Measurements from ENCODE around the gene SPSB3.

DNA sequence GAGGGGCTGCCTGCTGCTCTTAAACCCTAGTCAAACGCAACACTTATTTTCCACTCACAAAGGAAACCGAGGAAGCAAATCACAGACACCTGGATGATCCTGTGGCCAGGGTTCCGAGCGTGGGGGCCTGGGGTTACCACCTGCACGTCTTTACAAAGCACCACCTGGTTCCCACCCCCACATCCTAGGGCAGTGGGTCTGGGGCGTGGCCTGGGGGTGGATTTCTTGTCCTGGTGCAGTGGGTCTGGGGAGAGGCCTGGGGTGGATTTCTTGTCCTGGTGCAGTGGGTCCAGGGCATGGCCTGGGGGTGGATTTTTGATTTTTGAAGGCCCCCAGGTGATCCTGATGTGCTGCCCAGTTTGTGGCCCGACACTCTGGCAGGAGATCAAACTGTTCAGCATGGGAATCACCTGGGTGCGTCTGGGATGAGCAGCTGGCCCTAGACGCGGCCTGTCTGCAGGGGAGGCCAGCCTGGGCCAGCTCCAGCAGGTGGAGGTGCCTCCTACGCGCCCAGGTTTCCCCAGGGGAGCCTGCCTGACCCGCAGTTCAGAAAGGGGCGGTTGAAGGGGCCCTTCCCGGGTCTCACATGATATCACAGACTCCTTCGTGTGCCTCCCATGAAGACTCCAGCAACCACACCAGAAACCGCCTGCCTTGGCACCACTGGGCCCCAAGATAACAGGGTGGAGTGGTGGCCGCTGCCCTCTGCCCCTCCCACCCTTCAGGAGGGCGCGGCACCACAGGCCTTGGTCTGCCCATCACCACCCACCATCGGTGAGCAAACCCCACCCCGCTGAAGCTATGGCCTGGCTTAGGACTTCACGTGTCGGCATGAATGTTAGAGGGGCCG lies 38.0 kb upstream of the SPSB3 start:
- TF ChIP-seq CTCF (optimal IDR thresholded peaks at IDR 0.05 in 1 of 3, IDR thresholded peaks at IDR 0.05 in 1 of 3, conservative IDR thresholded peaks at IDR 0.05 in 1 of 3; ENCODE audit: extremely low read depth in 1 of 3, insufficient read depth in 2 of 3, low read length in 3 of 3) (no peak), EZH2 (IDR thresholded peaks at IDR 0.05; ENCODE audit: low read length) (no peak)
